KOPT-K1 (cell line): ENCODE measurements around the gene RALGAPA2.

Experiments
- H3K27ac ChIP-seq: fragments of 200-600 bp; sonication (generic); 2 replicates; pipeline ENCODE4 v1.5.1; 2016; ENCODE audit warnings: antibody characterized with exemption, mild to moderate bottlenecking, low read depth, low read length; ENCODE audit not compliant: poor library complexity, severe bottlenecking
- H3K36me3 ChIP-seq: fragments of 200-600 bp; sonication (generic); 2 replicates; pipeline ENCODE4 v1.5.1; 2017; ENCODE audit warnings: antibody characterized with exemption, mild to moderate bottlenecking, low read length, moderate library complexity; ENCODE audit not compliant: insufficient read depth
- H3K9me3 ChIP-seq: fragments of 200-600 bp; sonication (generic); 2 replicates; pipeline ENCODE4 v1.5.1; 2017; ENCODE audit warnings: antibody characterized with exemption, low read length, mild to moderate bottlenecking; ENCODE audit not compliant: insufficient read depth, poor library complexity, severe bottlenecking

The RALGAPA2 gene

DNA sequence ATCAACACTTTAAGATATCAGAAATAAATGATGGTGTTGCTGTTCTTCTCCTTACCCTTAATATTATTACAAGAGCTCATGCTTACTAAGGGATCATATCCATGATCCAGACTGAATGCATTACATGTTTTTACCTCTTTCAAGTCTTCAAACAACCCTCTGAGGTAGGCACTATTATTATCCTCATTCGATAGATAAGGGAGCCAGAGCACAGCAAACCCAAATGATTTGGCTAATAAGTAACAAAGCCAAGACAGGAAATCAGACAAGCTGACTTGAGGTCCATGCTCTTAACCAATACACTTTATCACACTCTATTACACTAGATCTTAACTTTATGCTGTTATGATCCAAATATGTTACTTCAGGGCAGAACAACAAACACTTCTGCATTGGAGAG lies 145.9 kb downstream of the RALGAPA2 start:
- Histone ChIP-seq H3K36me3 (peaks cover 2% of the 10 kb centered on the region; the same call in 1 of the 2 replicates), H3K9me3 (no peaks in the 10 kb centered on the region), H3K27ac (no peak overlapping the region)

DNA sequence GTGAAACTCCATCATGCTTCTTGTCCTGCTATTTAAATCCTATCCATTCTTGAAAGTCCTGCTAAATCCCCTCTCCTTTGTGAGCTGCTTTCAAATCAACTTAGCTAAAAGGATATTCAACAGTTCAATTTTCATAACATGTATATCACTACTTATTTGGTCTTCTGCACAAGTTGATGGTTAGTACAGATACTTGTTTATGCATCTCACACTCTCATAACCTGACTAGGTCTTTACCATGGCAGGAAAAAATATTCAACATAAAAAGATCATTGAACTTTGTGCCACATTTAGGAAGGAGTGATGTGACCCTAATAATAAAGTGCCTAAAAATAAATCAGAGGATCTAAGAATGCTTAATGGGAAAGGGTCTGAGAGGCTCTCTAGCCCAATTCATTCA lies 148.2 kb downstream of the RALGAPA2 start:
- no peaks in the 10 kb centered on the region for H3K9me3 ChIP-seq
- no peak overlapping the region for H3K27ac ChIP-seq
- no peaks in the 10 kb centered on the region for H3K36me3 ChIP-seq

DNA sequence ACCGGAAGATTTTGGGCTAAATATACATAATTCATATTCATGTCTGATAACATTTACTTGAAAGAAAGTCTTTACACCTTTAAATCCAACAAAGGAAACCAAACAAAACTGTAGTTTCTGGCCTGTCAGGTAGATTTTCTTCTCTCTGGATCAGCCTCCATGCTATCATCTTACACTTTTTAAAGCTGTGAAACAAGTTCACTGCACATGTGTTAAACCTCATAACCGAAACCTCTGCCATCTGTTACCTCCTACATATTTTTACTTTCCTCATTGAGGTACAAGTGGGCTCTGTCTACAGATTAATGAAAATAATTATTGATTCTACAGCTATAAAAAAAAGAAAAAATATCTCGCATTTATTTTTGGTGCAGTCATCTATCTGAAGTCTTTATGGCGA lies 149.9 kb downstream of the RALGAPA2 start:
- no peaks in the 10 kb centered on the region for H3K36me3 ChIP-seq
- no peaks in the 10 kb centered on the region for H3K9me3 ChIP-seq
- H3K27ac ChIP-seq, result no peak overlapping the region

DNA sequence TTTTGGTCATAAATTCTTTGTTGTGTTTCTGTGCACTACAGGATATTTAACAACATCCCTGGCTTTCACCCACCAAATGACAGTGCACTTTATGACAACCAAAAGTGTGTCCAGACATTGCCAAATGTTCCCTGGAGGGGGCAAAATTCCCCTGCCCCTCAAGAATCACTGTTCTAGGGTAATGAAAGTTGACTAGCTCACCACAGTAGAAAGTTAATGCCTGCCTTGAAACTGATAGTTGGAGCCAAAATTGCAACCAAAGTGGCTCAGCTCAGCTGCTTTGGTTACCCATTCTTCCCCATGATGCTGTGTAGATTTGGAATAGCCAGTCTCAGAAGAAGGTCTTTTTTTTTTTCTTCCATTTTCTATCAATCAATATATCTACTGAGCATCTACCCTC lies 150.6 kb downstream of the RALGAPA2 start:
- H3K27ac ChIP-seq, result no peak overlapping the region
- no peaks in the 10 kb centered on the region for H3K9me3 ChIP-seq
- H3K36me3 ChIP-seq, result no peaks in the 10 kb centered on the region

DNA sequence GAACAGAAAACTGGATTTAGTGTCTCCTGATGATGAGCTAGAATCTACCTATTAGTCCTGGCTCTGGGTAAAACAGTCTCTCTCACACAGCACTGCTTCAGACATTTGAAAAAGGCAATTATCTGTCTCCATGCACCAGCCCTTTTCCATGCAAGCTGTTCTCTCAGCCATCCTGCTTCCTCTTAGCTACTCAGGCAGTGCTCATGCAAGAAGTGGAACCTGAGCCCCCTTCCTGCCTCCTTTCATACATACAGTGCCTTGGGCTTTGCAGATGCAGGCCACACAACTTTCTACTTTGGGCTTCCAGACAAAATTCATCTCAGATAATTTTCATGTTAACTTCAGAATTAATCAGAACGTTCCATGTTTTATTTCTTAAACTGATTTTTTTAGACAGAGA lies 151.3 kb downstream of the RALGAPA2 start:
- H3K36me3 ChIP-seq, result no peaks in the 10 kb centered on the region
- no peaks in the 10 kb centered on the region for H3K9me3 ChIP-seq
- no peak overlapping the region for H3K27ac ChIP-seq

DNA sequence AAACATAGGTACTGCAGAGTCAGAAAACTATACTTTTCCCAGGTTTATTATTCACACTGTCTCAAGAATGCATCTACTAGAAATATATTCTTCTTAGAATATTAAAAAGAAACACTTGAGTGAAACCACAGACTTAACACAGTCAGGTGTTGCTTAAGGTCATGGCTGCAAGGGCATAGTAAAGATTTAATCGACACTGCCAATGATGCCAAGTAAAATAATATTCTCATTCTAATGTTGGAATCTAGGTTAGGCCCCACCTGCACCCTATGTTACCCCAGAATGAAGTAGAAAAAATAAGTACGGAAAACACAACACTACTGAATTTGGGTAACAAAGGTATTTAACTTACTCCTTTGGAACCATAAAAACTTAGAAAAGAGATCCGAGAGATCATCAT lies 155.0 kb downstream of the RALGAPA2 start:
- peaks cover 12% of the 10 kb centered on the region for H3K9me3 ChIP-seq
- H3K27ac ChIP-seq, result no peak overlapping the region
- H3K36me3 ChIP-seq, result no peaks in the 10 kb centered on the region

DNA sequence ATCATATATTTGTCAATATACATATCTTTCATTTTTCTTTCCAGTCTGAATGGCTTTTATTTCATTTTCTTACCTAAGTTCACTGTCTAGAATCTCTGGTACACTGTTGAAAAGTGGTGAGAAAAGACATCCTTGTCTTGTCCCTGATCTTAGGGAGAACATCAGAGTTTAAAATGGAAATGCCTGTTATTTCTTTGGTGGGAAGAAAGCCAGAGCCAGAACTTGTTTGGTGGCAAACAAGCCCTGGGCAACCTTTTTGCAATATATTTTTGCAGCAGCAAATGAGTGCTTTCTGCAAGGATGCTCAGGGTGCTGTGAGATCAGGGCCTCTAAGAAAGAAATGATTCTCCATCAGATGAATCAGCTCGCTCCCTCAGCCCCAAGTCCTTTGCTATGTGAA lies 156.6 kb downstream of the RALGAPA2 start:
- no peaks in the 10 kb centered on the region for H3K36me3 ChIP-seq
- no peak overlapping the region for H3K27ac ChIP-seq
- peaks cover 12% of the 10 kb centered on the region for H3K9me3 ChIP-seq

DNA sequence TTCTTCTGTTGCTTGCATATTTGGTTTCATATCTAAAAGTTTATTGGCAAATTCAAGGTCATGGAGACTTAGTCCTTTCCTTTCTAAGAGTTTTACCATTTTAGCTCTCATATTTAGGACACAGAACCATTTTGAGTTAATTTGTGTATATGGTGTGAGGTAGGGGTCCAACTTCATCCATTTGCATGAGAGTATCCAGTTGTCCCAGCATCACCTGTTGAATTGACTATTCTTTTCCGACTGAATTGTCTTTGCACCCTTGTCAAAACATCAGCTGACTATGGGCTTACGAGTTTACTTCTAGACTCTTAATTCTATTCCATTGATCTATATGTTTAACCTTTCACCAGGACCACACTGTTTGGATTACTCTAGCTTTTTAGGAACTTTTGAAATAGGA lies 157.5 kb downstream of the RALGAPA2 start:
- Histone ChIP-seq H3K9me3 (peaks cover 12% of the 10 kb centered on the region), H3K36me3 (no peaks in the 10 kb centered on the region), H3K27ac (no peak overlapping the region)

DNA sequence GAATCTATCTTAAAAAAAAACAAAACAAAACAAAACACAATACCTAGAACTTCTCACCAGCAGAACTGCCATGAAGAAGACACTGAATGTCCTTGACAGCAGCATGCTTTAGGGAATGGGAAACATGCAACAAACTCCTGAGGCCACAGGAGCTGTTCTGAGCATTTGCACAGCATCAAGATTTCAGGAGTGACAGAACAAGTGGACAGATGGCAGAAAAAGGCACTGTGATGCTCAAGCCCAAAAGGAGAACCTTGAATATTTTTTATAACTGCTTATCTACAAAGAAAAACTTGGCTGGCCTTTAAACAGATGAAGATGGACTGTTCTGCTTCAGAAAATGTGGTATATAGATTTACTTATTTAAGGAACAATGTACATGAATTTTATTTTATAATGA lies 158.9 kb downstream of the RALGAPA2 start:
- H3K36me3 ChIP-seq, result no peaks in the 10 kb centered on the region
- H3K27ac ChIP-seq, result no peak overlapping the region
- peaks cover 12% of the 10 kb centered on the region for H3K9me3 ChIP-seq

DNA sequence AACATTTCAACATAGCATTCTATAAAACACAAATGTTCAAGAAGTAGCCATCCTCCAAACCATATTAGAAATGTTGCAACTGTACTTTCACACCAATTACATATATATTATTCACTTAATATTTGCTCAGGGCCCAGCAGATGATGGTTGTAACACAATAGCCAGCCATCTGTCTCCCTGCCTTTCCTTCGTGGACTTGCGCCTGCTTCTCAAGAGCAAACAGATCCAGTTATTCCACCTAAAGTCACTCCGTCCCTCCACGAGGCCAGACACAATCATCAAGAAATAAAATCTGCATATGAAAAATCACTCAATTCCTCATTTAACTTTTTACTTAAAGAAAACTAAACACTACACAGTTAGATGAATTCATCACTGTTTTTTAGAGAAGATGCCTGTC lies 160.4 kb downstream of the RALGAPA2 start:
- Histone ChIP-seq H3K9me3 (peaks cover 12% of the 10 kb centered on the region), H3K27ac (no peak overlapping the region), H3K36me3 (no peaks in the 10 kb centered on the region)

DNA sequence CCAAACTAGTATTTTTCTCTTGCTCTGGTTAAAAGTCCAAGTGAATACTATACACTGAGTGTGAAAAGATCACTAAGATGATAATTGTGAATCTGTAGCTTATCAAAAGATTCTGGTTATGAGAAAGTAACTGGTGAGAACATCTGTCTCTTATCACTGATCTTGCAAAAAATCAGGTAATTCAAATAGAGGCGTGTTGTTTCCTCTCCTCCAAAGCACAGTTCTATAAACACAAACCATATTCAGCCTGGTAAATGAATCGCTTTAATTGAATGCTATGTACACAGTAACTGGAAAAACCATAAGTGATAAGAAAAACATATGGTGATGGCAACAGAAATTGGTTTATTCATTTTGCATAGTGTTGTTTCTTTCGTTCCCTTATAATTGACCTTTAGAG lies 161.0 kb downstream of the RALGAPA2 start:
- no peaks in the 10 kb centered on the region for H3K36me3 ChIP-seq
- peaks cover 12% of the 10 kb centered on the region for H3K9me3 ChIP-seq
- H3K27ac ChIP-seq, result no peak overlapping the region

DNA sequence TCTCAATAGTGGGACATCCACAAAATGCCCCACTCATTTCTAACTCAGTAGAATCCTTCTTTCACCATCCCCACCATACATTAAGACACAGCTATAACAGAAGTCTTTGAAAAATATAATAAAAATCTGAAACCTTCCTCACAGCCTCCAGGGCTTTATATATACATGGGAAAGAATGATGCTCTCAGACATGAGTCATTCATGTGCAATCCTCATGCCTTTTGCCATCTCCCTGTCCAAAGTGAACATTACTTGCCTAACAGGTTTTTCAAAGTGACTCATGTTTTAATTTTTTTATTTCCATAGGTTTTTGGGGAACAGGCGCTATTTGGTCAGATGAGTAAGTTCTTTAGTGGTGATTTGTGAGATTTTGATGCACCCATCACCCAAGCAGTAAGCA lies 162.7 kb downstream of the RALGAPA2 start:
- H3K27ac ChIP-seq, result no peak overlapping the region
- no peaks in the 10 kb centered on the region for H3K36me3 ChIP-seq
- H3K9me3 ChIP-seq, result no peaks in the 10 kb centered on the region

DNA sequence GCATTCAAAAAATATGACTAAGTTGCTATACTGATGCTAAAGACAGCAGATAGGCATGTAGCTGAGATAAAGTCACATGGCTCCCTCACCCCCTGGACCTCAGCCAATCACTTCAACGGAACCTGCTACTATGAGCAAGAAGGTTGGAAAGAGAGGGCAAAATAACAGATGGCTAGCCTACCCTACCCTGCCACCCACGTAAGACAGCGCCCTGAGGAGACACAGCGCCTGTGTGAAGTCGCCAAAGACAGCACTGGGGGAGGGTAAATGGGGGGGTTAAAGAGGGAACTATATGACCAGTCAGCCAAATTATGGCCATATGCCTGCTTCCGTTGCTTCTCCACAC lies 163.2 kb downstream of the RALGAPA2 start:
- Histone ChIP-seq H3K9me3 (no peaks in the 10 kb centered on the region), H3K36me3 (no peaks in the 10 kb centered on the region), H3K27ac (no peak overlapping the region)

DNA sequence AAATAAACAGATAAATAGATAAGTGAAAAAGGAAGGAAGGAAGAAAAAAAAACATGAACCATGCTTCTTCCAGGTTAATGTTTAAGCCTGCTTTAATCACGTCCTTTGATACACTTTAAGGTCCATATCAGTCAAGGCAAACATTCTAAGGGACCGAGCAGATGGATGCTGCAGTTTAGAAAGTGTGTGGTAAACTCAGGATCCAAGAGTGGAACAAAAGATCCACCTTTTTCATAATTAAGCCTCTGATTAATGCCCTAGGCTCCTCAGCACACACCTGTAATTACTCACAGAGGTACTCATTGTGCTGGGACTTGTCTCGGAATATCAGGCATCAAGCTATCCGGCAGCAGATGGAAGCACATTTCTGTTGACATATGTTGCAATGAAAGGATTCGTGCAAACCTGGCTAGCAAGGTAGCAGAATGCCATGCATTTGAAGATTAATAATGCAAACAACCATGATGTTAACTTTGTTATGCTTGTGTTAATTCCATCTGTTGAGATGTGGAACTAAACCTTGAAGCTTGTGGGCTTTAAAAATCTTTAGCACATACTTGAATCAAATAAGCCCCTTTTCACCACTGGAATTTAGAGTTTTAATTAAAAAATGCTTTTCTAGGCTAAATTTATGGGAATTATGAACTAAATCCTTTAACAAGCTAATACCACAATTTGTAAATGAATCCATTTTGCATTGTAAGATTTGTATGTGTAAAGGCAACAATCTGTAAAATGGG lies 163.7 kb downstream of the RALGAPA2 start:
- H3K27ac ChIP-seq, result no peak overlapping the region
- no peaks in the 10 kb centered on the region for H3K36me3 ChIP-seq
- no peaks in the 10 kb centered on the region for H3K9me3 ChIP-seq

DNA sequence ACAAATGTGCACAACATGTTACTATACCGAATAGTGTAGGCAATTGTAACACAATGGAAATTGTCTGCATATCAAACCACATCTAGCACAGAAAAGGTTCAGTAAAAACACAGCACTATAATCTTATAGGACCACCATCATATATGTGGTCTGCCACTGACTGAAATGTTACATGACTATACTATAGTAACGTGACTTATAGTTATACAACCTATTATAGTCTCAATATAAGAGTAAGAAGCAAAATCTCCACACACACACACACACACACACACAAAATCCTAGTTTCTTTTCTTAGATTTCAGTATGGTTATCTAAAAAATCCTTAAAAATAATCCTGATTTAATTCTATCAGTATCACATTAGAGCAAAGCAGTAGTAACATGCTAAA lies 164.6 kb downstream of the RALGAPA2 start:
- no peaks in the 10 kb centered on the region for H3K9me3 ChIP-seq
- no peak overlapping the region for H3K27ac ChIP-seq
- no peaks in the 10 kb centered on the region for H3K36me3 ChIP-seq

DNA sequence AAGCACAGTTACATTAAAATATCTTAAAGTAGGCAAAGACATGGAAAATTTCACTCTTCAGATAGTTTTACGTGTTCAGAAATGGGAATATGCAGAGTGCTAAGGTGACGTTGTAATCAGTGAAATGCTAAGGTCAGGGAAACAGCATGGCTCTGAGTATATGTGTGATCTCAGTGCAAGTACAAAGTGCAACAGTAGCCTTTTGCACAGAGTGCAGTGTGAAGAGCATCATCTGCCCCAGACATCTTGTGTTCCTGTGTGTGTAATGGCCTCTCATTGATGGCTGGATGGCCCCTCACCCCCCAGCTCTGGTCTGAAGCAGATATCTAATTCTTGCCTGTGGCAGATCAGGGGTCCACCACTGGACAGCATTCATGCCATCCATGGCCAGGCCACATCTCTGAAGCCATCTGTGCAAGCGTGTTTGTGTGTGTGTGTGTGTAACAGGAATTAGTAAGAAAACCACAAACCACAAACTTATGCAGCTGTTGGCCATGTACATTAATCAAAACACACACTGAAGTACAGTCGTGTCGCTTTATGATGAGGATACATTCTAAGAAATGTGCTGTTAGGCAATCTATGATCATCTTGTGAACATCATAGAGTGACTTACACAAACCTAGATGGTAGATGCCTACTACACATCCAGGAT lies 165.1 kb downstream of the RALGAPA2 start:
- Histone ChIP-seq H3K9me3 (no peaks in the 10 kb centered on the region), H3K27ac (no peak overlapping the region), H3K36me3 (no peaks in the 10 kb centered on the region)
